ENCODE measurements around the gene MLC1.

Gene MLC1

DNA sequence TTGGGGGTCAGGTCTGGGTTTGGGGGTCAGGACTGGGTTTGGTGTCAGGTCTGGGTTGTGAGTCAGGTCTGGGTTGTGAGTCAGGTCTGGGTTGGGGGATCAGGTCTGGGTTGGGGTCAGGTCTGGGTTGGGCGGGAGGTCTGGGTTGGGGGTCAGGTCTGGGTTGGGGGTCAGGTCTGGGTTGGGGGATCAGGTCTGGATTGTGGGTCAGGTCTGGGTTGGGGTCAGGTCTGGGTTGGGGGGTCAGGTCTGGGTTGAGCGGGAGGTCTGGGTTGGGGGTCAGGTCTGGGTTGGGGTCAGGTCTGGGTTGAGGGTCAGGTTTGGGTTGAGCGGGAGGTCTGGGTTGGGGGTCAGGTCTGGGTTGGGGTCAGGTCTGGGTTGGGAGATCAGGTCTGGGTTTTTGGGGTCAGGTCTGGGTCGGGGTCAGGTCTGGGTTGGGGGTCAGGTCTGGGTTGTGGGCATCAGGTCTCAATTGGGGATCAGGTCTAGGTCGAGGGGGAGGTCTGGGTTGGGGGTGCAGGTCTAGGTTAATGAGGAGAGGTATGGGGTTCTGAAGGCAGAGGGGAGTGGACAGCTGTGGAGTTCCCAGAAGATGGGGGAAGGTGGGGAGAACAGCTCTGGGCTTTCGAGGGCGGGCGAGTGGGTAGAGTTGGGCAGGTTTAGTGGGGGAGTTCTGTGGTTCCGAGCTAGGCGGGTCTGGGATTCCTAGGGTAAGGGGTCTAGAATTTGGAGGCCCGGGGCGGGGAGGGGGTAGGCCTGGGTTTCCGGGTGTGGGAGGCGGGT lies 27.8 kb downstream of the MLC1 start:
- no peak for FAIRE-seq

DNA sequence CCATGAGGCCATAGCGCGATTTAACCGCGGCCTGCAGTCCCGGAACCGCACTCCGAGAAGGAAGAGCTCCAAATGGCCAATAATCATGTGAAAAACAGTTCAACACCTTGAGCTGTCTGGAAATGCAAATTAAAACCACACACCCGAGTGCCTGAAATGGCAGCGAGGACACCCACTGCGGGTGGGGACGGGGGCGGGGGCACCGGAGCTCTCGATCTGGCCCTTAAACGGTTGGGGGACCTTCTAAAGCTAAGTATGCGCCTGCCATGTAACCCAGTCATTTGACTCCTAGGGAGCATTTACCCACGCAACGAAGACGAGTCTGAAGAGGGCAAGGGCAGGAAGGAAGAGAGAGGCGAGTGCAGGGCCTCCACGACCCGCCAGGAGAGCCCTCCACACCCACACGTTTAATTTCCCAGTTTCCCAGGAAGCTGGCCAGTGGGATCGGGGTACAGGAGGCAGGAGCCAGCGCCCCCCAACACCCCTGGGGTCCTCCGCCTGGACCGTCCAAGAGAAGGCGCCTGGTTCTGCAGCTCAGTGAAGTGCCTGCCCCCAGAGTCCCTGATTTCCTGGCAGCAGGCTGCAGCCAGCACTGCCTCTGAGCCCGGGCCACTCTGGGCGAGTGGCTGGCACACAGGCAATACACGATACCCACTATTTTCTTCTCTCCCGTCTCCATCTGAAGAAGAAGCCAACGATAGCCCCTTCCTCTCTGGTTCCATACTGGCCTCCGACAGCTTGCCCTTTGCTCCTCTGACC lies 28.8 kb downstream of the MLC1 start:
- FAIRE-seq: no peak

DNA sequence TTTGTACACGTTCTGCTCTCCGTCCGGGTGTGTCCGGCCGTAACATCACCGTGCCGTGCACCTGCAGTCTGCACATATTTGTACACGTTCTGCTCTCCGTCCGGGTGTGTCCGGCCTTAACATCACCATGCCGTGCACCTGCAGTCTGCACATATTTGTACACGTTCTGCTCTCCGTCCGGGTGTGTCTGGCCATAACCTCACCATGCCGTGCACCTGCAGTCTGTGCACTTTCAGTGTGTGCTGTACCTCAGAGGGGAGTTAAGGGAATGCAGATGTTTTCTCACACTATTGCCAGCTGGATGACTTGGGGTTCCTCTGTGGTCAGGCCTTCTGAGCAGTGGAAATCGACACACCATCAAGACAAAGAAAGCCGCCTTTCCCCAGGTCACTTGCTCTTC lies 31.4 kb downstream of the MLC1 start:
- no peak for FAIRE-seq

DNA sequence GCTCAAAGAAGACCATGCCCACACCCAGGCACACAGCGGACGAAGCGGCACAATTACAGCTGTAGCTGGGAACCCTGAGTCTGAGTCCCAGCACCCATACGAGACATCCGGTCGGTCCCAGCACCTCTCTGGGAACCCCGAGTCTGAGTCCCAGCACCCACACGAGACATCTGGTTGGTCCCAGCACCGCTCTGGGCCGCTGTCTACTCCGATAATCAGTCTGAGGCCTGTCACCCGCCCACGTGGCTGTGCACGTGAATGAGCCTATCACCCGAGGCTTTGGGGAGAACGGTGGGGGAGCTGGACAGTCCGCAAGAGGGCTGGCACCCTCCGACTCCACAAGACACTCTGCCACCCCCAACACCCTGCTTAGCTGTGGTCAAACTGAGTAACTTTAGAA lies 33.3 kb downstream of the MLC1 start:
- FAIRE-seq: no peak

DNA sequence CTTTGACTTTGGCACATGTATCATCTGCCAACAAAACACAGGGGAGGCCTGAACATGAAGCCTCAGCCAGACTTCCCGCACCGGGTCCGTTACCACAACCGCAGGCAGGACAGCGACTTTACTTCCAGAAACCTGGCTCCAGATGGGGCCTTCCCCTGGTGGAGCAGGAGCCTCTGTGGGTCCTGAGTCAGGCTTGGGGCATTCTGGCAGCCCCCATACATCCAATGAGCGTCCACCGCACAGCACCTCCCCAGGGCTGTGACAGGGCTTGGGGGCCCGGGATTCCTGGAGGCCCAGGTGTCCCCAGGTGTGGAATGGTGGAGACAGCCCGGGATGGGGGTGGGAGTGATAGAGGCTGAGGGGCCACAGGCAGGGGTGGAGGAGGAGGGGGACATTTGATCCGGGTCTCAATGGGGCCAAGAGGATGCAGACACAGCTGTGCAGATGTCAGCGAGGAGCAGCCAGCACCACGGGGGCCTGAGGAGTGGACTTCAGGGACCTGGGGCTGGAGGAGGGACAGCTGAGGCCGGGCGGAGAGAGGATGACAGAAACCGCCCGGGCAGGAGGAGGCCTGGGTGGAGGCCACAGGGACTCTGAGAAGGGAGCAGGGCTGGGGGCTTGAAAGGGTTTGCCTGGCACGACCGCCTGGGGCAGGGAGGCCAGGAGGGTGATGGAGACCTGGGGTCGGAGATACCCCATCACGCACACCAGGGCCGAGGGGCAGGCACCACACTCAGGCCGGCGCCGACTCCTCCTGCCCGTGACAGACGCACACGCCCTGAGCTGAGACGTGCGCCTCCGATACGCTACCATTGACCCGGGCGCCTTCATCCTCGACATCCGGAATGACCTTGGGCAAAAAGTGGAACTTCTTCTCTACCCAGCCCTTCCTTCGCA lies 35.7 kb downstream of the MLC1 start:
- no peak for FAIRE-seq

DNA sequence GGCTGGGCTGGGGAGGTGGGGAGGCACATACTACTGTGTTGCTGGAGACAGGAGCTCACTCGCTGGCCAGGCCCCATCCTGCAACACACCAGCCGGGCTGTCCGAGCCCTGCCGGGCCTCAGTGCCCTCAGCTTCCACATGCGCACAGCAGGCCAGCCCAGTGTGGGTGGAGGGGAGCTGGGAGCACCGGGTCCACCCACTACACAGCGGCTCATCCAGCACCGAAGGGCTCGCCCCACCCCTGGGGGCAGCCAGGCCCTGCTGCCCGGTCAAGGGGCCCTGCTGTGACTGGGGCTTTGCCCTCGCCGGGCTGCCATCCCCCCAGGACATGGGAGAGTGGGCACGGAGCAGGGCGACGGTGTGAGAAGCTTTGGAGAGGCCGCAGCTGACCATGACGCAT lies 36.4 kb downstream of the MLC1 start:
- no peak for FAIRE-seq

DNA sequence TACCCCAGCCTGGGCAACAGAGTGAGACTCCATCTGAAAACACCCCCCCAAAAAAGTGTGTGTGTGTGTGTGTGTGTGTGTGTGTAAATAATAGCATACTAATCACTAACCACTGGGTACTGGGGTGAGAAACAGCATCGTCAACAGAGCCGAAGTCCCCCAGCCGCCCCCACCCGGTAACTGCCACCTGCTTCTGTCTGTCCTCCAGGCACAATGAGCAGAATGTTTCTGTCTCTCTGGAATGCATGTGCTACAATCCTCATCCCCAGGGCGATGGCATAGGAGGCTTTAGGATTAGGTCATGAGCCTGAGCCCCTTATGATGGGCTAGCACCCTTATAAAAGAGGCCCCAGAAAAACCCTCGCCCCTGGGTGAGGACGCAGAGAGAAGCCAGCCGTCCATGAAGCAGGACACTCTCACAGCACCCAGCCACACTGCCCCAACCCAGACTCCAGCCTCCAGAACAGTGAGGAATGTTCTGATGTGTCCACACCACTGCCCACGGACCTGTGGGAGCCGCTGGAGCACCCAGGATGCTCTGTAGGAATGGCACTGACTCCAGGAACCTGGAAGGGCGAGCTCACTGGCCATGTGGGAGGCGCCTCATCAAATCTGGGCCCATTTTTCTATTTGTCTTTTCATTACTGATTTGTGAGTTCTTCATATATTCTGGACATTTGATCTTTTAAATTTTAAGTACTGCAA lies 37.0 kb downstream of the MLC1 start:
- FAIRE-seq: no peak

DNA sequence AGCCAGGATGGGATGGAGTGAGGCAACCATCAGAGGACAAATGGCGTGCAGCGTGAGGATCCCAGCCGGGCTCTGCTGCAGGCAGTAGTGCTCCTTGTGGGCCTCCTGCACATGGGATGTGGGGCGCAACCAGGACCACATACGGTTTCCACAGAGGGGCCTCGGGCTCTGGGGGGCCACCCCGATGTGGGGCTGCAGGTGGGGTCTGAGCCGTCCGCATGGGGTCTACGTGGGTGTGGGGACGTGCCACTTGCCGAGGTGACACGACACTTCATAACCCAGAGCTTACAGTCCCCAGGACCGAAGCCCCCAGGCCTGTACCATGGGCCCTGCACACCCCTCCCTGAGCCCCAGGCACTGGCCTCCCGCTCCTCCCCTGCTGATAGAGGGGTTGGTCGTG lies 37.9 kb downstream of the MLC1 start:
- FAIRE-seq: no peak

DNA sequence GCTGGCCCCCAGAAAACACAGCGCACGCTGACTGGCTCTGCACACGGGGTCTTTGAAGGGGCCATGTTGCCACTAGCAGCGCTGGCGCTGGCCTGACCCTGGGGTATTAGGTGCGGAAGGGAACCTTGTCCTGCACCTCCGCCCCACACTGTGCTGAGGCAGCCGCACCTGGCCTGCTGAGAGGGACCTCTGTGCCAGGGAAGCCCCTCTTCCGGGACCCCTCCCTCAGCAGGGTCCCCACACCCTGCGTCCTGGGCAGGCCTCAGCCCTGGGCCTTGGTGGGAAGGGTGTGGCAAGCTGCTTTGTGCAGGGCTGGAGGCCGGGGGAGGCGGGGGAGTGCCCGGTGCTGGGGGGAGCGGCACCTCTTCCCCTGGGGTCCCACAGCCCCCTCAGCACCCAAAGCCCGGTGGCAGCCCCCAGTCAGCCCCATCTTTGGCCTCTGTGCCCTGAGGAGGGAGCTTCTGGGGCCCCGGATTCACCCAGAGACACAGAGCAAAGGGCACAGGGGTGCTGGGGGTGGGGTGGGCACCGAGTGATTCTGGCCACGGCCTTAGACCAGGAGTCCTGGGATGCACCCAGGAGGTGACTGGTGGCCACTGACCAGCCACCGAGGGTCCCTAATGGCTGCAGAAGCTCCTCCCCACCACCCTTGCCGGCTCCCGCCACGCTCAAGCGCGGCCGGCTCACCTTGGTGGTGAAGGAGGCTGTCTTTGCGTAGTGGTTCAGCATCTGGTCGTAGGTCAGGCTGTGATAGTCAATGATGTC lies 38.6 kb downstream of the MLC1 start:
- FAIRE-seq: no peak

DNA sequence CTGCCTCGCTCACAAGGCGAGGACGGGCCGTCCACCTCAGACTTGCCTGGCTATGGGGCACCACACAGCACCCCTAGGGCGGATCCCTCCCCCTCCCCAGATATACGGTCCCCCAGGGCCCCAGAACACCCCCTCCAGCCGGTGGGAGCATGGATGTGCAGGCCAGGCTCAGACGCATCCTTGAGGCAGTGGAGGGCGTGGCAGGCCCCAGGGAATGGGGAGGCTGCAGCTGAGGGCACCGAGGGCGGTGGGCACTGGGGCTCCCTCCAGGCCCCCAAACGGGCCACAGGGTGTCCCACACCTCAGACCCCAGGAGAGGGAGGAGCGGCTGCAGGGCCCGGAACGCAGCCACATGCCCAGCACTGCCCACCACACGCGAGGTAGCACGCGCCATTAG lies 39.2 kb downstream of the MLC1 start:
- no peak for FAIRE-seq

DNA sequence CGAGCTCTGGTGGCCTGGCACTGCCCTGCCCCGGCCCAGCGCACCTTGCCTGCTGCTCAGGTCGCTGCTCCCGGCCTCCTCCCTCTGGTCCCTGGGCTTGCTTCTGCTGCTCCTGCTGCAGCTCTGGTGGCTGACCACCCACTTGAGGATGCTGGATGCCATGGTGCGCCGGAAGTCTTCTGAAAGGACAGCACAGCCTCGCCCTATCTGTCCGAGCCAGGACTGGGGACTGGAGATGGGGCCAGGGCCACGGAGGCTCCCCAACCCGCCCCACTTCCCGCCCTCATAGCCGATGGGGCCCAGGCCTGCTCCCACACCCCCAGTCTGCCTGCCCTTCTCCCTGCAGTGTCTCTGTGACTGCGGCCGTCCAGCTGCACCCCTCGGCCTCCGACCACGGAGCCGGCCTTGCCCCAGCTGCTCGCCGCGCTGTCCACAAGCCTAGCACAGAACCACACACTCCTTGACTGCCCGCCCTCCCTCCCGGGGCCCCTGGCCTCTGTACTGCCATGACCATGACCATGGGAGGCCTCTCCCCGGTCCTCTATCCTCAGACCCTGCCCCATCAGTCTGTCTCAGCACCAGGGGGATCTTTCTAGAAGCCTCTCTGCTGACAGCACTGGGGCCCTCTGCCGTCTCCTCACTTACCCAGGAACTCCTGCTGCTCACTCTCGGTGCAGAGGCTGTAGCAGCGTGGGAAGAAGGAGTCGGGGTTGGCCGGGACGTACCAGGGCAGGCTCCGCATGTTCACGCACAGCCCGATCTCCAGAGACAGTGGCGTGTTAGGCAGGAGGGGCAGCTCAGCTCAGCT lies 39.8 kb downstream of the MLC1 start:
- no peak for FAIRE-seq

DNA sequence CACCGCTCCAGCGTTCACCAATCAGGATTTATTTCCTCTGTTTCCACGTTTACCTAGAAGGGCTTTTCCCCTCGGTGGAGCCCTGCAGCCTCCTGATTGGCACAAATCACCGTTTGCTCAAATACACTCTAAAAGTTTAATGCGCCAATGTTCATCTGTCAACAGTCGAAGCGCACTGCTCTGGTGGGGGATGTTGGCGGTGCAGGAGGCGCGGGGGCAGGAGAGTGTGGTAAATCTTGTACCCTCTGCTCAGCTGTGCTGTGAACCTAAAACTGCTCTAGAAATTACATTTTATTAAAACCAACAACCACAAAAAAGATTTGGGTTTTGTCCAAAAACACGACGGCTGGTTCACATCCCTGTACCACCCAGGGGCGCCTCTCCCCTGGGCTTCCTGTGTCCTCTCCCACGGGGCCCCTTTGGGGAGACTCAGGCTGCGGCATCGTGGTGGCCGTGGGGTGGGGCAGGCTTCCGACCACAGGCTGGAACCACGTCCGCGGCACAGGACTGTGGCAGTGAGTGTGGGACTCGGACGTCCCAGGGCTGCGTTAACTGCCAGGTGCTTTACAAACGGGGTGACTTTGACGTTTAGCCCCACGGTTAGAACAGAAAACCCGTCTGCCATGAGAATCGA lies 40.6 kb downstream of the MLC1 start:
- FAIRE-seq: no peak

DNA sequence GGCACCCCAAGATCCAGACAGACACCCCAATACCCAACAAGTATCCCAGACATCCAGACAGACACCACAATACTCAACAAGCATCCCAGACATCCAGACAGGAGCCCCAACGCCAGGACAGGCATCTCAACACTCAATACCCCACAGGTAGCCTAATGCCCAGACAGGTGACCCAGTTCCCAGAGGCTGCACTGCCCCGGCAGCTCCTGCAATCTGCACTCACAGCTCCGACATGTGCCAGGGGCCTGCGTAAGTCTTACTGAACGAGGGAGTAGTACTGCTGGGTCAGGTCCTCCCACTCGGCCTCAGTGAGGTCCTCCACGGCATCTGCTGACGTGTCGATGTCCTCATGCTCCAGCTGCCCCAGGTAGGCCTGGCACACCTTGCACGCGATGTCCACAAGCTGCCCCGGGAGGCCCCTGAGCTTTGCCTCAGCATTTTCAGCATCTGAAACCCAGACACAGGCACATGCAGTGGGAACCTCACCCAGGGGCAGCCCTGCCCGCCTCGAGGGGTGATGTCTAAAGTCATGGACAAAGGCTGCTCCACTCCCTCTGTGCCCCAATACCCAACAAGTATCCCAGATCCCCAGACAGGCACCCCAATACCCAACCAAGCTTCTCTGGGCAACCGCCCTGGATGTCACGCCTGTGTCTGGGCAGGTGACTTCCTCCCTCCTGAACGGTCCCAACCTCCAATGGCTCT lies 43.7 kb downstream of the MLC1 start:
- no peak for FAIRE-seq

DNA sequence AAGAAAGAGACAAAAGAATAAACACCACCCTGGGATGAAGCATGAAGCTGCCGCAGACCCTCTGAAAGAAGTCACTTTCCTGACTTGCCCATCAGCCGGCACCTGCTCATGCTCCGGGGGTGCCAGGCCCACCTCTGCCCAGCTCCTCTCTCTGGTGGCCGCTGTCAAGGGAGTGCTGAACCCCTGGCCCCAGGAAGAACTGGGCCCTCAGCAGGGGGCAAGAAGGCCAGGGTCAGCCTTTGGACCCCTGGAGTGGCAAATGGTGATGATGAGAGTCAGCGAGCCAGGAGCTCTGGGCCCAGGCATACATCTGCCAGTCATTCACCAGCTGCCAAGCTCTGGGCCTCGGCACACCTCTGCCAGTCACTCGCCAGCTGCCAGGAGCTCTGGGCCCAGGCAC lies 44.5 kb downstream of the MLC1 start:
- FAIRE-seq: no peak

DNA sequence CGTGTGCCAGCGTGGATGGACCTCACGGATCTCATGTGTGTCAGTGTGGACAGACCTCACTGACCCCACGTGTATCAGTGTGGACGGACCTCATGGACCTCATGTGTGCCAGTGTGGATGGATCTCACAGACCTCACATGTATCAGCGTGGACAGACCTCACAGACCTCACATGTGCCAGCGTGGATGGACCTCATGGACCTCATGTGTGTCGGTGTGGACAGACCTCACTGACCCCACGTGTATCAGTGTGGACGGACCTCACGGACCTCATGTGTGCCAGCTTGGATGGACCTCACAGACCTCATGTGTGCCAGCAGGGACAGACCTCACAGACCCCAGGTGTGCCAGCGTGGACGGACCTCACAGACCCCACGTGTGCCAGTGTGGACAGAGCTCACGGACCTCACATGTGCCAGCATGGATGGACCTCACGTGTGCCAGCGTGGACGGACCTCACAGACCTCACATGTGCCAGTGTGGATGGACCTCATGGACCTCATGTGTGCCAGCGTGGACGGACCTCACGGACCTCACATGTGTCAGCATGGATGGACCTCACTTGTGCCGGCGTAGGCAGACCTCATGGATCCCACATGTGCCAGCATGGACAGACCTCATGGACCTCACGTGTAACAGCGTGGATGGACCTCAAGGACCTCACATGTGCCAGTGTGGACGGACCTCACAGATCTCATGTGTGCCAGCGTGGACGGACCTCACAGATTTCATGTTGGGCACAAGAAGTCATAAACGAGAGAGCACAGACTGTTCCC lies 45.4 kb downstream of the MLC1 start:
- no peak for FAIRE-seq

DNA sequence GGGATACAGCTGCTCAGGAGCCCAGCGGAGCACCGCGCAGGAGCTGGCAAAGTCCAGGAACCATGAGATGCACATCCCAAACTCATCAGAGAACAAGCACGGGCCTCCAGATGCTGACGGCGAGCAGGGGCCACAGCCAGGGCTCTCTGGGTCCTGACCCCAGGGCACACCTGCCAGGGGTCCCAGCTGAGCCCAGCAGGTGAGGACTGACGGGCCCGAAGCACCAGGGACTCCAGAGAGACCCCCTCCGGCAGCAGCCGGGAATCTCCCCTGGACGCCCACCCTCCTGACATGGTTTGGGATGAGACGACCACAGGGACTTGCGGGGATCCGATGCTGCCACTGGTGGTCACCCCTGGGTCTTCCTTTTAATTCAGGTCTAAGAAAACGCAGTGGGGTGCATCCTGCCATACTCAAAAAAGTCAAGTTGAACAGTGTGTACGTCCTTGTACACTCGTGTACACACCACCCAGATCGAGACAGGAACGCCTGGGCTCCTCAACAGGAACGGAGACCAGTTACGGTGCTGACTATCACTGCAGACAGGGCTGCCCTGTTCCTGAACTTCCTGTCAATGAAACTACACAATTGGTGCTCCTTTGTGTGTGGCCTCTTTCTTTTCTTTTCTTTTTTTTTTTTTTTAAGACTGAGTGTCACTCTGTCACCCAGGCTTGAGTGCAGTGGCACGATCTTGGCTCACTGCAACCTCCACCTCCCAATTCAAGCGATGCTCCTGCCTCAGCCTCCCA lies 49.1 kb downstream of the MLC1 start:
- FAIRE-seq: no peak

DNA sequence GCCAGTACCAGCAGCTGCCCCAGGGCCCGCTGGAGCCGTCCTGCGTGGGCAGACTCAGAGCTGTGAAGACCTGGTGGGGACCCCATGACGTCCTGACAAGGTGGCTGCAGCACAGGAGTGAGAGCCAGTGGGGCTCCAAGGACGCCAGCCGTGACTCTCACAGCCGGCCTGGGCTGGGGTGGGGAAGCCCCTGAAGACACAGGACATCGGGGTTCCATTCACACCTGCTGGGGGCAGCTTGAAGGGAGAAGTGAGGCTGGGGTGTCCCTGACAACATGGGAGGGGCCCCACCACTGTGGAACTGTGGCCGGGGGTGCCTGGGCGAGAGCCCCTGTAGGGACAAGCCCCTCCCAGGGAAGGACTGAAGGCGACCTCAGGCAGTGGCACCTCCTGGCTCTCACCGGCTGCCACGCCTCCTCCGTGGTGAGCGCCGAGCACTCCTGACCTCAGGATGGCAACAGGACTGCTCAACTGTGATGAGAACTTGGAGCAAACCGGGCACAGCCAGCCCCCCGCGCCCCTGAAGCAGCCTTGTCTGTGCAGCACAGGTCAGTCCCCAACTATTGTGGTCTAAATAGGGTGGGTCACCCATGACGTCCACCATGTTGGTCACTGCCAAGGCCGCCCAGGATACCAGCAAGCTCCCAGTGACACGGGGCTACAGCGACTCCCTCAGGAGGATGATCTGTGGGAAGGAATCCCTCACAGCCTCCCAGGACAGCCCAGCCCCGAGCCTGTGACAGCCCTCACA lies 49.9 kb downstream of the MLC1 start:
- FAIRE-seq: no peak

Data from colon (tissue), 2 donors.